HL-60 (cell line): ENCODE results near the gene COPS4.

ENCODE experiments used
- CTCF ChIP-seq: IDR thresholded peaks from one replicate; pipeline ENCODE4 v1.5.1; 2011; ENCODE audit warnings: low read length, control low read depth, inconsistent platforms; ENCODE audit not compliant: insufficient read depth
- POLR2AphosphoS5 ChIP-seq: IDR thresholded peaks from 2 replicates; pipeline ENCODE4 v1.6.1; 2012; ENCODE audit warnings: low read depth
- SPI1 ChIP-seq: IDR thresholded peaks from 2 replicates; pipeline ENCODE4 v1.6.1; 2012; ENCODE audit warnings: low read depth, mild to moderate bottlenecking, borderline replicate concordance

- TF ChIP-seq POLR2AphosphoS5 (no peak), CTCF (no peak), SPI1 (no peak)
These were observed 47.8 kb downstream of the COPS4 start for GRCh38 chr4:83082777-83083176.
